GM13976 (cell line): Measurements from ENCODE around the gene TTC7B.

Source experiments
- DNase-seq: peaks from one replicate; pipeline ENCODE4 v3.0.0; 2012; ENCODE audit warnings: low spot score
- CTCF ChIP-seq: IDR thresholded peaks from 2 replicates; pipeline ENCODE4 v1.5.1; 2012; ENCODE audit warnings: borderline replicate concordance, mild to moderate bottlenecking; ENCODE audit not compliant: insufficient read depth; ENCODE audit errors: extremely low read depth, missing control alignments, control extremely low read depth
- in situ Hi-C: fragments of 300-500 bp; cut with MboI; formaldehyde crosslinking; loops from one replicate; pipeline ENCODE4 v1.12.0; 2022; ENCODE audit warnings: low sequenced_read_pairs, mixed read lengths, inconsistent platforms; ENCODE audit not compliant: unreplicated experiment

The TTC7B gene

GRCh38 chr14:90756755-90757345 lies 59.4 kb downstream of the TTC7B start:
- no peak for DNase-seq
- in situ Hi-C loops = no loop called here
- TF ChIP-seq CTCF = no peak

- no peak for TF ChIP-seq CTCF
- in situ Hi-C loops = no loop called here
- DNase-seq = no peak
Observed at GRCh38 chr14:90755661-90756304, 60.4 kb downstream of the TTC7B start.

- DNase-seq = no peak
- in situ Hi-C loops = no loop called here
- TF ChIP-seq CTCF = no peak
Observed at GRCh38 chr14:90753456-90754005, 62.7 kb downstream of the TTC7B start.

- no peak for TF ChIP-seq CTCF
- no peak for DNase-seq
- in situ Hi-C loops = no loop called here
Observed at GRCh38 chr14:90750701-90751100, 65.5 kb downstream of the TTC7B start.

- in situ Hi-C loops = no loop called here
- DNase-seq = no peak
- no peak for TF ChIP-seq CTCF
Observed at GRCh38 chr14:90750191-90750590, 66.0 kb downstream of the TTC7B start.

- no peak for DNase-seq
- no peak for TF ChIP-seq CTCF
- in situ Hi-C loops = no loop called here
Observed at GRCh38 chr14:90747909-90748308, 68.3 kb downstream of the TTC7B start.
